Inferior parietal cortex (tissue), 1 donor: ENCODE results near the gene BEST1.

Source experiments
- DNase-seq: peaks from one replicate; pipeline ENCODE4 v3.0.0-alpha.2; 2016; ENCODE audit errors: extremely low spot score

BEST1 gene

GRCh38 chr11:61916737-61917333, 33.3 kb upstream of the BEST1 start:
- no peak for DNase-seq

- DNase-seq, result peak; percentile 38
These were observed 32.6 kb upstream of the BEST1 start, which contains the start of gene RAB3IL1 for GRCh38 chr11:61917334-61918109. Gene RAB3IL1 (minus strand): TSS chr11:61917566. CDS start chr11:61917367, 199 bp downstream.

DNA sequence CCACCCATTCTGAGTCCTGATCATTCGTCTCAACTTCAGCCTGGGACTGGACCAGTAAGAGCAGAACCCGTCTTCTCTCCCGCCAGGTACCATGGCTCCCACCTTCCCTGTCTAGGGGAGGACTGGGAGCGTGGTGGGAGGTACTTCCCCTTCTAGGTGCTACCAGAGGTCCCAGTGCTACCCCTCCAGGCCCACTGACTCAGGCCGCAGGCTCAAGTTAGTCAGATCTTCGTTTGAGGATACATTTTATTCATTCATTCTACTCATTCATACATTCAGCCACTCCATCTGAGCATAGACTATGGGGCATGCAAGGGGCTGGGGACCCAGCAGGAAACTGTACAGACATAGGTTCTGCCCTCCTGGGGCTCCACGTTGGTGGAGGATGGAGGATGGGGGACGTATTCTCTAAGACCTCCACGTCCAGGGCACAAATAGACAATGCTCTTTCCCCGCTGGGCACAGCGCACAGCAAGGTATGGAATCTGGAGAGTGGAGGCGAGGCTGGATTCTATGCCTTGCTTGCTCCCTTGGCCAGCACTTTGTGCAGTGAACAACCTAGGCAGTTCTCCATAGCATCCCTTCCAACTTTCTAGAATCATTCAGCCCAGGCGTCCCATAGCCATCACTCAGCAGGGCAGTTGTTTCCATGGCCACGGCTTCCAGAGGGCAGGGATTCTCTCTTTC, 31.8 kb upstream of the BEST1 start:
- no peak for DNase-seq

GRCh38 chr11:61918938-61919704, 31.0 kb upstream of the BEST1 start:
- DNase-seq, result no peak

DNA sequence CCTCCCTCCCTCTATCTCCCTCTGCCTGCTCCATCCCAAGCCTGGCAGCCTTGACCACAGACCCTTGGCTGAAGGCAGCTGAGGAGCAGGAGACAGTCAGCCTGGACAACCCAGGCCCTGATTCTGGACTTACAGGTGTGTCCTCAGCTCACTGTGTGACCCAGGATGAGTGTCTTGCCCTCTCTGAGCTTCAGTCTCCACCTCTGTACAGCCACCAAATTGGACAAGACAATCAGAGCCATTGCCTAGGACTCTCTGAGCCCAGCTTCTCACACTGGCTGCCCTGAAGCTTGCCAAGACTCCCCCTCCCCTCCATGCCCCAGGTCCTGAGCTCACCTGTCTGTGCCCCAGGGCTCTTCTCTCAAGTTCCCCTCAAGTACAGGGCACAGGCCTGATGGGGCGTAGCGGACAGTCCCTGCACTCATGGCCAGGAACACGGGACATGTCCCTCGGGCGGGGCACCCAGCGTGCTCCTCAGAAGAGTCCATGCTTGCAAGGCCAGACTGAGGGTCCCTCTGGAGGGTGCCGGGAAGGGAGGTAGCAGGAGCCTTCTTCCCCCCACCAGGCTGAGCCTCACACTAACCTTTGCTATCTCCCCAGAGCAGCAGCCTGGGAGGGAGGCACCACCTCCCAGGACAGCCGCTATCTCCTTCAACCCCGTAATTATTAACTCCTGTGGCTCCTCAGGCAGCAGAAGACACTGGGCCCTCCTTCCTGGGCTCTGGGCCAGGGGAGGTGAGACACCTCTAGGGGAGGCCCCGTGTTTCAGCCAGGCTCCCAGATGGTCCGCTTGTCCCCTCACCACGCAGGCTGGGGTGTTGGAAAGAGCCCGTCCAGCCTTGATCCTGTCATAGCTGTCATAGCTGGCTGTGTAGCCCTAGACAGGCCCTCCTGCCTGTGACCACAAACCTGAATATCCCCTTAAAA, 30.2 kb upstream of the BEST1 start:
- no peak for DNase-seq

DNA sequence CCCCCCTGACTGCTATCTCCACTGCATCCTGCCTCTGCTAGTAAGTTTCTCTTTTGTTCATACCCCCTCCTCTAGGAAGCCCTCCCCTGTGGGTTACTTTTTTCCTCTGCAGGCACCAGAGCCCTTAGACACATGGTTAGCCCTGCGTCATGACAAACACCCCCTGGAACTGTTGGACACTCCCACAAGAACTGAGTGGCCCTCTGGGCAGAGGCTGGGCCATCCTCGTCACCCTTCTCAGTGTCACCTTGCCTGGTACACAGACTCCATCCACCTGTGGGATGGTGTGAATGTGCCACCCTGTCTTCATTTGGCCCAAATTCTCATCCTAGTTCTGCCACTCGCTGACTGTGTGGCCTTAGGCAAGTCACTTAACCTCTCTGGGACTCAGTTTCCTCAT, 28.7 kb upstream of the BEST1 start:
- no peak for DNase-seq

- DNase-seq, result no peak
These were observed 27.6 kb upstream of the BEST1 start for GRCh38 chr11:61922539-61922938.

- no peak for DNase-seq
These were observed 26.7 kb upstream of the BEST1 start for GRCh38 chr11:61923166-61924063.

DNA sequence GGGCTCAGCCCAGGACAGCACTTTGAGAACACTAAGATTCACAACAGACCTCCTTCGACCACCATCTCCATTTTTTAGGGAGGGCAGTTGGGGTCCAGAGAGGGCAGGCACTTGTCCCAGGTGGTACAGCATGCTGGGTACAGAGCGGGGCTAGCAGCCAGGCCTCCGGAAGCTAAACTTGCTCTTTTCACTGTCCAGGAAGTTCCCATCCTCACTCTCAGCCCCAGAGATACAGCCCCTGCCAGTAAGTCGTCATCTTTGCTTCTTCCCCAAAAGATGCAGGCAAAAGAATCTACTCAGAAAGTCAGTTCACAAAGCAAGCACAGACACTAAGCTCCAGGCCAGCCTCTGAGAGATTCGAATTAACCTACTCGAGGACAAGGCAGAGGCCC, 26.1 kb upstream of the BEST1 start:
- DNase-seq, result no peak

- no peak for DNase-seq
These were observed 24.4 kb upstream of the BEST1 start for GRCh38 chr11:61925736-61926135.

GRCh38 chr11:61926235-61926634, 23.9 kb upstream of the BEST1 start:
- DNase-seq, result no peak

DNA sequence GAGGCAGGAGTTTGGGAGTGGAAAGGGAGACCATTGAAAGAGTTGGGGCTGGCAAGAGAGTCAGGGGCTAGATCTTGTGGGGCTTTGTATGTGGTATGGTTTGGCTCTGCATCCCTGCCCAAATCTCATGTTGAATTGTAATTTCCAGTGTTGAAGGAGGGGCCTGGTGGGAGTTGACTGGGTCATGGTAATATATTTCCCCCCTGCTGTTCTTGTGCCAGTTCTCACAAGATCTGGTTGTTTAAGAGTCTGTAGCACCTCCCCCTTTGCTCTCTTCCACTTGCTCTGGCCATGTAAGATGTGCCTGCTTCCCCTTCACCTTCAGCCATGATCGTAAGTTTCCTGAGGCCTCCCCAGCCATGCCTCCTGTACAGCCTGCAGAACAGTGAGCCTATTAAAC, 22.6 kb upstream of the BEST1 start:
- no peak for DNase-seq

GRCh38 chr11:61928606-61929005, 21.5 kb upstream of the BEST1 start:
- no peak for DNase-seq

- DNase-seq, result no peak
These were observed 19.2 kb upstream of the BEST1 start for GRCh38 chr11:61930933-61931332.

DNA sequence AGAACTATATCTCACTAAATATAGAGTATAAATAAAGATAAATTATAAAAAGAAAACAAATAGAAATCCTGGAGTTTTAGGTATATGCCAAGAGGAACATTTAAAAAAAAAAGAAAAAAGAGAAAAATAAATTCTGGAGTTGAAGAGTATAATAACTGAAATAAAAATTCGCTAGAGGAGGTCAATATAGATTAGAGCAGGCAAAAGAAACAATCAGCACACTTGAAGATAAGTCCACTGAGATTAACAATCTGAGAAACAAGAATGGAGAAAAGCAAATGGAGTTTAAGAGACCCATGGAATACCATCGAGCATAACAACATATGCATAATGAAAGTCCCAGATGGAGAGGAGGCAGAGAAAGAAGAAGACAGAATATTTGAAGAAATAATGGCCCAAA, 14.3 kb upstream of the BEST1 start:
- no peak for DNase-seq

DNA sequence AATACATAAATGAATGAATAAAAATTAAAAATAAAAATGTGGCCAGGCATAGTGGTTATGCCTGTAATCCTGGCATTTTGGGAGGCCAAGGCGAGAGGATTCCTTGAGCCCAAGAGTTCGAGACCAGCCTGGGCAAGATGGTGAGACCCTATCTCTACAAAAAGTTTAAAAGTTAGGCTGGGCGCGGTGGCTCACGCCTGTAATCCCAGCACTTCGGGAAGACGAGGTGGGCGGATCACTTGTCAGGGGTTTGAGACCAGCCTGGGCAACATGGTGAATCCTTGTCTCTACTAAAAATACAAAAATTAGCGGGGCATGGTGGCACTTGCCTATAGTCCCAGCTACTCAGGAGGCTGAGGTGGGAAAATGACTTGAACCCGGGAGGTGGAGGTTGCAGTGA, 9.7 kb upstream of the BEST1 start:
- DNase-seq, result no peak

- DNase-seq, result no peak
These were observed 5.0 kb upstream of the BEST1 start for GRCh38 chr11:61945191-61945590.

GRCh38 chr11:61946894-61947293, 3.3 kb upstream of the BEST1 start:
- DNase-seq, result no peak

GRCh38 chr11:61947486-61948210, 2.5 kb upstream of the BEST1 start:
- peak; percentile 93 for DNase-seq
